GM19397 (cell line): ENCODE measurements around the gene ASPHD2.
A peak's percentile ranks its signal among the peaks of the same experiment; 100 is the strongest.

Experiments used
- ATAC-seq: cut with Tn5 transposase; IDR thresholded peaks from one replicate; pipeline ENCODE4 v1.9.1; 2021; ENCODE audit warnings: mild to moderate bottlenecking, moderate library complexity; ENCODE audit not compliant: unreplicated experiment

The ASPHD2 gene

GRCh38 chr22:26471522-26471921, 42.5 kb downstream of the ASPHD2 start:
- no peak for ATAC-seq

GRCh38 chr22:26474682-26475081, 45.6 kb downstream of the ASPHD2 start:
- ATAC-seq: no peak

DNA sequence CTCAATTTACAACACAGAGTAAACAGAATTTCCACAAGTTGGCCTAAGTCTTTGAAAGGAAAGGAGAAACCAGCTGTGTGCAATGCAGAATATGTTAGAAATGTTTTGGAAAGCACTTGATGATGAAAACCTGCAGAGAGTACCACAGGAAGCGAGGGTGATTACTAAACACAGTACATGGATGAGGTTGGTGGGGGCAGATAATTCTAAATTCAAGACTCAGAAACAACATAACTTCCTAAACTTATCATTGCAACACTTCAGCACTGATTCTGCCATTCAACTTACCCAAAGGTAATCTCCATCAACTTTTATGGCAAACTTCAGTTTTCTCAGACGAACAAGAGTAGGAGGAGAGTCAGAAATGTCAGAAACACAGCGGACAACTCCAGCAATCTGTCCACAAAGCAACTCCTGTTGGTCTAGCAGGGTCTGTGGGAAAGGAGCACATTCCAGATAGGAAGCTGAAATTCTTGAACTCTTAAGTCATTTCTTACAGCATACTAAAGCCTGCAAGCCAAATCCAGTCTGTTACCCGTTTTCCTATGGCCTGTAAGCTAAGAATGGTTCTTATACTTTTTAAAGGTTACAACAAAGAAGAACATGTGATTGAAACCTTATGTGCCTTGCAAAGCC, 47.8 kb downstream of the ASPHD2 start:
- ATAC-seq: no peak

GRCh38 chr22:26477341-26477731, 48.3 kb downstream of the ASPHD2 start:
- ATAC-seq: no peak

DNA sequence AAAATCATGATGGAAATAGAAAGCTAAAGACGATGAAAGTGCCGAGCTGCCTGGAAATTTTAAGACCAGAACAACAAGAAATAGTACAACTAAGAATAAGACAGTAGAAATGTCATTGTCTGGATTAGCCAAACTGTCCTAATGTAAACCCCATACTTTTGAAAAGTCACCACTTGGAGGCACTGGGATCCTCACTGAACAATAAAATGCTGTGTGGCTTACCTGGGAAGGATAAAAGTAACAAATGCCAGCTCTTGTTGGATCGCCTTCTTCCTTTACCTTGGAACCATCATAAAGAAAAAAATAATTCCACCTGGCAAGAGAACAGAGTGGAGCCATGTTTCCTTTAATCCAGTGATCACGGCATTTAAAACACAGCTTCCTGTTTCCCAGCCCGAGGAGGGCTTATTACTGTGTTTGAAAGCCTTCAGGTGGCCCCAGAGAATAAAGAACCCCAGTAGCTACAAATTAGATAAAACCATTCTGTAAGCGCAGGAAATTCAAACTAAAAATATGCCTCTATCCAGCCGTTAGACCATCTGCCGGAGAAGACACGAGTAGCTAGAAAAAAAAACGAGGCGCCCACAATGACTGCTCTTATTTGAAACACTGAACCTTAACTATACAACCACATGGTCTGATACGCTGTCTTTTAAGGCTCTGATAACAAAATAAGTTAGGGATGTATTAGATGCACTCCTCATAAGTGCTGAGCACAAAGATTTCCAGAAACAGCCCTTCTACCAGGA, 50.2 kb downstream of the ASPHD2 start:
- ATAC-seq: no peak

GRCh38 chr22:26479792-26480610, 50.9 kb downstream of the ASPHD2 start:
- ATAC-seq: no peak

GRCh38 chr22:26480611-26480932, 51.5 kb downstream of the ASPHD2 start:
- ATAC-seq: no peak

- no peak for ATAC-seq
Observed at GRCh38 chr22:26481112-26481693, 52.1 kb downstream of the ASPHD2 start.

- no peak for ATAC-seq
Observed at GRCh38 chr22:26481694-26482093, 52.6 kb downstream of the ASPHD2 start.

DNA sequence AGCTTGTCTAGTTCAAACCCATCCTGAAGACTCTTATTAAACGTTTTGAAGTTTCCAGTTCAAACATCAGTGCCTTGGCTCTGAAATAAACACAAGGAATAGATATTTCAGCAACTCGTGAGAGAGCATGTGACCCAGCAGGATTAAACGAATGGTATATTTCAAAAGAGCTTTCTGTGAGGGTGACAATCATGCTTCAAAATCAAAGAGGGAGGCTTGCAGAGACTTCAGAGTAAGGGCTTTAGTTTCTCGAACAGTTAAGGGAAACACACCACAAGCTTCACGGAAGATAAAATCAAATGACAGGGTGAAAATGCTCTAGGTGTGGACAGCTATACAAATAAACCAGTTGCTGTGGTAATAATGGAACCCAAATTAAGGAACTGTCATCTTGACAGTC, 53.1 kb downstream of the ASPHD2 start:
- no peak for ATAC-seq

GRCh38 chr22:26483043-26483438, 54.0 kb downstream of the ASPHD2 start:
- no peak for ATAC-seq

- peak; percentile 75 for ATAC-seq
Observed at GRCh38 chr22:26483439-26484359, 54.6 kb downstream of the ASPHD2 start, which contains the start of the genes HPS4 and SRRD. Gene HPS4, minus strand, starts transcription at chr22:26483783. Its CDS starts 2,021 bp downstream, at chr22:26481762. Gene SRRD, plus strand, starts transcription at chr22:26483877. Its CDS starts 14 bp downstream, at chr22:26483891.

DNA sequence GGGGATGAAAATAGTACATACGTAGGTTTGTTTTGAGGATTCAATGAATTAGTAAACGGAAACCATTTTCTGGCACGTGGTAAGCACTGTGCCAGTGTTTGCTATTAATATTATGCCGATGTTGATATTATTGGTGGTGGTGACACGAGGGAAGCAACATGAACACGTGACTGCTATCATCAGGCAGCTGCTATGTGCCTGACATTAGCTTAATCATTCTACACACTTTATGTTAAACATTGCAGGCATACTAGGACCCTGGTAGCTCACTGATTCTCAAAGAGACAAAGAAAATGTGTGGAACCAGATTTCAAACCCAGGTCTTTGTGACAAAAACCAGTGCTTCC, 55.3 kb downstream of the ASPHD2 start:
- ATAC-seq: no peak

DNA sequence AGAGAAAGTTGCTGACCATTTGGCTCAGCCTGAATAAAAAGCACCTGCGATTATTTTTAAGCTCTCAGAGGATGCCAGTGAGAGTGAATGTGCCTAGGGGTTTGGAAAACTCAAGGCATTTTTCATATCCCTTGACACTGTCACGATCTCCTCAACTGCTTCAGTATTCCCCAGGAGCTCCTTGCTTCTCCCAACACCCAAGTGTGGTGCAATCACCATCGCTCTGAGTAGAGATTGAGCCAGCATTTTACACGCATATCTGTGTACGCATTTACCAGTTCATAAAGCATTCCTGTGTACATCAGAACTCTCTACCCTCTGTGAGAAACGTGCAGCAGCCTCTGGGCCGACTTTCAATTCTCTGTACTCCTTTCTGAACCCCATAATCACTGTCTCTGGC, 56.0 kb downstream of the ASPHD2 start:
- no peak for ATAC-seq

DNA sequence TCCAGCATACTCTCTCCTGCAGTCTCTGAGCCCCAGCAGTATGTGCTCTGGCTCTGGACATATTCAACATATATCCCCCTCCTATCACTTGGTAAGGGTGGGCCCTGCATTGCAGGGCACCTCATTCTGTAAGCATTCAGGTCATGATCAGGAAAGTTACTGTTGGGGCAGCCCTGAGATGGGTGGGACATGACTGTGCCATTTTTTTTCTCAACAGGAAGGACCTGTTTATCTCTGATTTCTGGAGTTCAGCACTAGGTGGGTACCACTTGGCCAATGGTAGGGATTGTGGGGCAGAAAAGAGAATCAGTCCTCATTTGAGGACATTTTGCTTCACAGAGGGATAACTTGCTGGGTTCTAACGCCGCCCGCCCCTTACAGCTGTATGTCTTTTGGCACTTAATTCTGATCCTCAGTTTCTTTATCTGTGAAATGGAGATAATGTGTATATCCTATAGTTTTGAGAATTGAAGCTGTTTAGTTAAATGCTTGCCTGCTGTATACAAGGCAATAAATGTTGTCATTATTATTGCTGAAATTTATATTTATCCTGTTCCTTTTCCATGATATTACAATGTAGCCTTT, 56.8 kb downstream of the ASPHD2 start:
- no peak for ATAC-seq

DNA sequence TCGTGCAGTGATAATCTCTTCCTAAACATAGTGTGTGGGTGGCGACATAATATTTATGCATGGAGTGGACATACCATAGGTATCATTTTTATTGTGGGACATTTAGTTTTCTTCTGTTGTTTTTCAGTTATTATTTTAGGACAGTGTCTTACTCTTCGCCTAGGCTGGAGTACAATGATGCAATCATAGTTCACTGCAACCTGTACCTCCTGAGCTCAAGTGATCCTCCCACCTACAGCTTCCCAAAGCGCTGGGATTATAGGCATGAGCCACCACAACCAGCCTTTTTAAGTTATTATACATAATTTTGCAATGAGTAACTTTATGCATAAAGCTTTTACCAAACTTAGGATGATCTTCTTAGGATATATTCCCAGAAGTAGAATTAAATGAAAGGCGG, 57.3 kb downstream of the ASPHD2 start:
- no peak for ATAC-seq

- ATAC-seq: no peak
Observed at GRCh38 chr22:26487996-26488395, 58.9 kb downstream of the ASPHD2 start.

- ATAC-seq: no peak
Observed at GRCh38 chr22:26489447-26490036, 60.5 kb downstream of the ASPHD2 start.

GRCh38 chr22:26492220-26492619, 63.2 kb downstream of the ASPHD2 start:
- no peak for ATAC-seq

- no peak for ATAC-seq
Observed at GRCh38 chr22:26494506-26494905, 65.4 kb downstream of the ASPHD2 start.
